Stomach (tissue), 4 donors: ENCODE results near the gene MRPS14.
"Not testable (repeated sequence)": the region's sequence is repeated elsewhere in the genome, so short reads cannot be mapped to it uniquely, and the experiment has no call there.

Experiments
- CTCF ChIP-seq, 7 experiments: fragments of 450-650 bp in 4 of 7; fragments of 200-600 bp in 3 of 7; sonication (generic) in 3 of 7; IDR thresholded peaks; one replicate each; pipeline ENCODE4 v1.5.1; 2016 to 2019; ENCODE audit warnings: antibody characterized with exemption in 7 of 7, control low read depth in 2 of 7, mild to moderate bottlenecking in 1 of 7
- EP300 ChIP-seq: sonication (generic); formaldehyde crosslinking; IDR thresholded peaks from one replicate; pipeline ENCODE4 v1.6.1; 2017; ENCODE audit warnings: antibody characterized with exemption
- POLR2A ChIP-seq, 4 donors: fragments of 450-650 bp; IDR thresholded peaks; one replicate each; pipeline ENCODE4 v1.6.1; 2016; ENCODE audit warnings: antibody characterized with exemption in 4 of 4, control low read depth in 2 of 4, mild to moderate bottlenecking in 1 of 4, moderate library complexity in 1 of 4
- POLR2AphosphoS5 ChIP-seq, 3 donors: sonication (generic); formaldehyde crosslinking; IDR thresholded peaks; one replicate each; pipeline ENCODE4 v1.6.1; 2016; ENCODE audit warnings: antibody characterized with exemption in 3 of 3

- not testable (repeated sequence) for TF ChIP-seq POLR2AphosphoS5 (IDR thresholded peaks at IDR 0.05); CTCF (IDR thresholded peaks at IDR 0.05); EP300; POLR2A (IDR thresholded peaks at IDR 0.05)
Measured at GRCh38 chr1:175023922-175024242, 657 bp upstream of the MRPS14 start.
